Right ventricle myocardium inferior (tissue), 1 donor: ENCODE data around the gene CPPED1. TPM values are rescaled to one million over a fixed set of nuclear protein-coding genes. Genes with fewer than 3 reads are reported as not detected.
"Not testable (repeated sequence)": the region's sequence is repeated elsewhere in the genome, so short reads cannot be mapped to it uniquely, and the experiment has no call there.

Experiments used
- ATAC-seq: fragments of 200-7000 bp; cut with Tn5 transposase; one replicate; pipeline ENCODE4 v1.9.1; 2020; ENCODE audit warnings: mild to moderate bottlenecking, moderate library complexity
- DNase-seq: peaks from one replicate; pipeline ENCODE4 v3.0.0; 2021; ENCODE audit errors: missing footprints
- intact Hi-C: fragments of 100-400 bp; cut with DNase I; formaldehyde crosslinking; loops from one replicate; pipeline ENCODE4 v1.11.0; 2022
- total RNA-seq: library from RNA; stranded (reverse); fragmentation: NEBNext Ultra II Directional; extraction: Animal tissue kit (Norgen Biotek cat#: 25700); gene quantifications from one replicate; pipeline ENCODE4 v1.2.1, GENCODE V29; 2021
- donor health status: DM: no; HTN: yes; CAD: no; lungs with severe emphysema.

CPPED1 gene
- total RNA-seq, 1 donor from 2014 or later = 14.3 TPM

DNA sequence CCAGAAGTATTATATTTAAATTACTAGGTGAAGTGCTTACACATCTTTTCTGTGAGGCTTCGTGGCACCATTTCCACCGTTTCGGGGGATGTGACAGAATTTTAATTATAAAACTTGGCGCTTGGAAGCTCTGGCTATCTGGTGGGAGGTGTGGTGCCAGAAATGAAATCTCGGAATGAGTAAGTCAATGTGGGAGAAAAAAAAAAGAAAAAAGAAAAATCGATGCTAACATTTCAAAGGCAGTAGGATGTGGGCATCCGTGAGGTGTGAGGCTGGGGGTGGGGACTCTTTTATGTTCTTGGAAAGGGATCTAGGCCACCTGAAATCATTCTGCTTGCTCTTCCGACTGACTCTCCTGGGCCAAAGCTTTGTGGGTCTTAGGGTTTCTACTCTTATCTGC, 21.9 kb downstream of the CPPED1 start:
- no peak for ATAC-seq
- intact Hi-C loops = no loop called here
- DNase-seq = no peak

DNA sequence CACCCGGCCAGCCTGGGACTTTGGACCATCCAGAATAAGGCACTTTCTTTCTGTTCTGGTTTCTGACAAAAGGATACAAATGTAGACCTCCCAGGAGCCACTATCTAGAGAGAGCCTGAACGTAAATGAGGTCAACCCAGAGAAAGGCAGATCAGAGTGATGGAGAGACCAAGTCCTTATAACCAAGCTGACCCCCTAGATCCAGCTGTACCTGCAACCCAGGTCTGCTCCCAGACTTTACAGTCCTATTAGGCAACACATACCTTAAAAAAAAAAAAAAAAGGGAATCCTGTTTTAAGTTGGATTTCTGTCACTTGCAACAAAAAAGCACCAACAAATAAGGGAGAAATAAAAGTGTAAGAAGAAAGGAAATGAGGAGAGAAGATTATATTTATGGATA, 23.2 kb downstream of the CPPED1 start:
- DNase-seq (no peak), ATAC-seq (no peak)
- intact Hi-C loops = no loop called here

DNA sequence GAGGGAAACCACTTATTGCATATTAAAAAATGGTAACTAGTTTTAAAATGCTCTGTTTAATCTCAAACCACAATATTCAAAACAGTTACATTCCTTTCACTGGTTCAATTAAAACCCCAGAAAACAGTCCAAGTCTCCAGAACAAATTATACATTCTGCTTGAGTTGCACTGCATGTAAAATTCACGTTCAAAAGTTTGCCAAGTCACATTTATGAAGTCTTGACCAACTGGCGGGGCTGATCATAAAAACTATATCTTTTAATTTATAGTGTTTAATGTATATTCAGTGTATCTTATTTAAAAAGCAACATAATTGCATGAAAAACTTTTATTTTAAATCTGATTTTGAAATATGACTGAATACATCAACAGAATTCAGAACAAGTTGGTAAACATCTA, 25.0 kb downstream of the CPPED1 start:
- intact Hi-C loops = no loop called here
- no peak for DNase-seq
- ATAC-seq = no peak

DNA sequence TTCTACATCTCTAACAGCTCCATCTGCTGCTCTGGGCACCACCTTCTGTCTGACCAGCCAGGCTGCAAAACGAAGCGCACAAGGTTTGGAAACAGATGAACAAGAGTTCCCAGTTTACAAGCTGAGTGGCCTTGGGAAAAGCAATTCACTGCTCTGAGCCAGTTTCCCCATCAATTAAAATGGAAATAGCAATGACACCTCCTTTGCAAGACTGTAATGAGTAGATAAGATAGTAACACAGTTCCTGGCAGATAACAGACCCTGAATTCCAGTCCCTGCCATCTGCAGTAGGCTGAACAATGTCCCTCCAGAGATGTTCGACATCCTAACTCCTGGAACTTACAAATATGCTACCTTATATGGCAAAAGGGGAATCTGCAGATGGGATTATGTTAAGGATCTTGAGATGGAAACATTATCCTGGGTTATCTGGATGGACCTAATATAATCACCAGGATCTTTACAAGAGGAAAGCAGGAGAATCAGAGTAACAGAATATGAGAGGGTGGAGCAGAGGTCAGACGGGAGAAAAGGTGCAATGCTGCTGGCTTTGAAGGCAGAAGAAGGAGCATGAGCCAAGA, 27.9 kb downstream of the CPPED1 start:
- intact Hi-C loops = no loop called here
- DNase-seq (no peak), ATAC-seq (no peak)

DNA sequence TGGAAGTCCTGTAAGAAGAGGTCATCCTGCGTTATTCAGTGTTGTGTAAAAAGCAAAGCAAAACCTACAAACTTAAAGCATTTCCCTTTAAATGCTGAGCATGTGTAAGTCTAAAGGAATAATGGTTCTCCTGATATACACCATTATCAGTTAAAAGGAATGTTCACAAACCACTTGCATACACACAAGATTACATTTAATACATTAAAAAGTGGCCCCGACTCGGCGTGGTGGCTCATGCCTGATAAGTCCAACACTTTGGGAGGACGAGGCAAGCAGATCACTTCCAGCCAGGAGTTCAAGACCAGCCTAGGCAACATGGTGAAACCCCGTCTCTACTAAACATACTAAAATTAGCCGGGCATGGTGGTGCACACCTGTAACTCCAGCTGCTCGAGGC, 30.5 kb downstream of the CPPED1 start:
- DNase-seq = no peak
- intact Hi-C loops = no loop called here
- ATAC-seq = no peak

DNA sequence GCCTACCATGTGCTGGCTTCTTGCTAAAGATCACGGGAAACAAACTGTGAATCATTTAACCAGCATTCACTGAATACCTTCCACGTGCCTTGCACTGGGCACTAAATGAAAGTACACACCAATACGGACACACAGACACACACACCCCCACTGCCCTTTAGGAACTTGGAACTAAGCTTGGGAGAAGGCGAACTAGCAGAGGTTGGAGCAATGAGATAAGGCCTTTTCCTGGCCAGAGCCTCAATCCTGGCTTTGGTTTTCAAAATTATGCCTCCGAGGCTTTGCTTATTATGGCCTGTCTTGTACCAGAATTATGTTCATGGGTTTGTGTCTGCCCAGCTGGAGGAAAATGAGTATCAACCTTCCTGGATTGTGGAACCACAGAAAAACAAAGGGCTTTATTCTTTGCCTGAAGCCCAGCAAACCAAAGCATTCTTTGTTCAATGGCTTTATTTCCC, 32.3 kb downstream of the CPPED1 start:
- intact Hi-C loops = no loop called here
- DNase-seq (no peak), ATAC-seq (peak; percentile 57)

DNA sequence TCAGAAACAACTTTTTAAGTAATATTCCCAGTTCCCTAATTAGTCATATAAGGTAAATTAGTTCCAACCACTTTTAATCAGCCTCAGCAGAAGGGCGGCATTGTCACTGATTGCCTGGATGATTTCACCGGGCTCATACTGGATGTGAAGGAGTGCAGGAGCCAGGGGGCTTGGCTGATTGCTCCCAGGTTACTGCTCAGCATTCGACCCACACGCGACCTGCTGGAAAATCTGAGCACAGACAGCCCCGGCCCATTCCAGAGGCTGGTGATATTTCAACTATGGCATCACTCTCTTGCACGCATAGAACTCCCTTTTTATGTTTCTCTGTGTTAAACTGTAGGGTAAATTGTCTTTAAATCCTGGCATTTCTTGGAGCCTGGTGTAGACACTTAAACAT, 34.2 kb downstream of the CPPED1 start:
- no peak for ATAC-seq
- intact Hi-C loops = no loop called here
- DNase-seq = no peak

DNA sequence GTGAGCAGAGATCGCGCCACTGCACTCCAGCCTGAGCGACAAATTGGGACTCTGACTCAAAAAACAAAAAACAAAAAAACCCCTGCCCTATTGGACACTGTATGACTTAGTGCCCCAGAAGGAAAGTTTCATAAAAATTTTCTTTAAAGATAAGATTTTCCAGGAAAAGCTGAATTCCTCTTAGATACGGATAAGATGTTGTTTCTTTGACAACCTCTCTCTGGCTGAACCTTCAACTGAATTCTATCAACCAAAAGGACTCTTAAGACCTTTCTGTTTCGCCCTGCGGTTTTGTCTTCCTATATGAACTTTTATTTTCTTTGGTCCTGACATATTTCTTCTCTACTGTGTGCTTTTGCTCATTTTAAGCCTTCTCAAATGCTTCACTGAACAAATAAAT, 35.8 kb downstream of the CPPED1 start:
- DNase-seq (no peak), ATAC-seq (no peak)
- intact Hi-C loops = no loop called here

DNA sequence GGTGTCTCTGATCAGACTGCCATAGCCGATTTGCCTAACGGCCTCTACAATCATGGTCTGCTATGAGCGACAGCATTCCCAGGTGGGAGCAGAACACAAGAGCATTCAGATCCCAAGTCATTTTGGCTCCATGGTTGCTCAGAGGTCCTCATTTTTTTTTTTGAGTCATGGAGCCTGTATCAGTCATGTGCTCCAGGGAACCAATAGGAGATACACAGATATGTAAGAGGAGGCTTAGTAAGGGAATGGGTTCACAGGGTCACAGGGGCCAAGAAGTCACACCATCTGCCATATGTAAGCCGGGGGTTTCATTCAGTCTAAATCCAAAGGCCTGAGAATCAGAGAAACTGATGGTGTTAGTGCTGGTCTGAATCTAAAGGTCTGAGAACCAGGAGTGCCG, 36.8 kb downstream of the CPPED1 start:
- intact Hi-C loops = no loop called here
- no peak for ATAC-seq
- DNase-seq = no peak

DNA sequence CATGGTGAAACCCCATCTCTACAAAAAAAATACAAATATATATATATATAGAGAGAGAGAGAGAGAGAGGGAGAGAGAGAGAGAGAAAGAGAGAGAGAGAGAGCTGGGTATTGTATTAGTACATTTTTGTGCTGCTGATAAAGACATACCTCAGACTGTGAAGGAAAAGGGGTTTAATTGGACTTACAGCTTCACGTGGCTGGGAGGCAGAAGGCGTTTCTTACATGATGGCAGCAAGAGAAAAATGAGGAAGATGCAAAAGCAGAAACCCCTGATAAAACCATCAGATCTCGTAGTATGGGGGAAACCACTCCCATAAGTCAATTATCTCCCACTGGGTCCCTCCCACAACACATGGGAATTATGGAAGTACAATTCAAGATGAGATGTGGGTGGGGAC, 37.5 kb downstream of the CPPED1 start:
- DNase-seq, ATAC-seq, intact Hi-C loops: not testable (repeated sequence)

DNA sequence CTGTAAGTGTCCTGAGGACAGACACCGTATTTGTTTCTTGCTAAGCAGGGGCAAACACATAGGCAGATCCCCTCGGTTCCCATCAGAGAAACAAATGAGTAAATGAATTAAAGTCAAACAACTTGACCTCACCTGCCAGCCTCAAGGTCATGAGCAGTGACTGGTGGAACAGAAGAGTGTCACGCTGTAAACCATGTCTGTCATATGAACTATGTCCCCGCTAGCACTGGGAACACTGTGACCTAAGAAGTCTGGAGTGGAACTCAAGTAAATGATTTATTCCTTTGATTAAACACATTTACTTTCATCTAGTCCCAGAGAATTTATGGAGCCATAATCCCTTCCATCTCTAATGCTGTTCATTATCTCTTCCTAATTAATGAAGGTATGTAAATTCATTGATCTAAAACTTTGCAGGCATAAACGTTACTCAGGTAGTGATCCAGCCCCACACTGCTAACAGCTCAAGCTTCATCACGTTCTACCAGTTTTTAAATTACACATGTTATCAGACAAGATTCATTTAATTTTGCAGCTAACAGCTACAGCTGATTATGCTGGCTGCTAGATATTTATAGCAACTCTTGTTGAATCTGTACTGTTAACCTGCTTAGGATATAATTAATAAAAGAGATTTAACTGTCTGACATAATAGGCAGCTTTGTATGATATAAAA, 38.7 kb downstream of the CPPED1 start:
- ATAC-seq (no peak), DNase-seq (no peak)
- intact Hi-C loops = no loop called here

DNA sequence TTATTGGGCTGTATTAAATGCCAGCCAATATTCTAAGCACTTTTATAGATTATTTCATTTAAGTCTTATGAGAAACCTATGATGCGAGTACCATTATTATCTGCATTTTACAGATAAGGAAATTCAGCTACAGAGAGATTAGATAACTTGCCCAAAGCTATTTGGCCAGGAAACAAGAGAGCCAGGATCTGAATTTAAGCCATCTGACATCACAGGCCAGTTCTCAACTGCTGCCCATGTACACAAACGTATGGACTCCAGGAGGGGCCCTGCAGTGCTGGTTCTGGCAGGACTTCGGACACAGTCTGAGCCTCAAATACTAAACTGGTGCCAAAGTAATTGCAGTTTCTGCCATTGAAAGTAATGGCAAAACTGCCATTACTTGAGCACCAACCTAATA, 40.2 kb downstream of the CPPED1 start:
- DNase-seq = no peak
- intact Hi-C loops = no loop called here
- no peak for ATAC-seq

DNA sequence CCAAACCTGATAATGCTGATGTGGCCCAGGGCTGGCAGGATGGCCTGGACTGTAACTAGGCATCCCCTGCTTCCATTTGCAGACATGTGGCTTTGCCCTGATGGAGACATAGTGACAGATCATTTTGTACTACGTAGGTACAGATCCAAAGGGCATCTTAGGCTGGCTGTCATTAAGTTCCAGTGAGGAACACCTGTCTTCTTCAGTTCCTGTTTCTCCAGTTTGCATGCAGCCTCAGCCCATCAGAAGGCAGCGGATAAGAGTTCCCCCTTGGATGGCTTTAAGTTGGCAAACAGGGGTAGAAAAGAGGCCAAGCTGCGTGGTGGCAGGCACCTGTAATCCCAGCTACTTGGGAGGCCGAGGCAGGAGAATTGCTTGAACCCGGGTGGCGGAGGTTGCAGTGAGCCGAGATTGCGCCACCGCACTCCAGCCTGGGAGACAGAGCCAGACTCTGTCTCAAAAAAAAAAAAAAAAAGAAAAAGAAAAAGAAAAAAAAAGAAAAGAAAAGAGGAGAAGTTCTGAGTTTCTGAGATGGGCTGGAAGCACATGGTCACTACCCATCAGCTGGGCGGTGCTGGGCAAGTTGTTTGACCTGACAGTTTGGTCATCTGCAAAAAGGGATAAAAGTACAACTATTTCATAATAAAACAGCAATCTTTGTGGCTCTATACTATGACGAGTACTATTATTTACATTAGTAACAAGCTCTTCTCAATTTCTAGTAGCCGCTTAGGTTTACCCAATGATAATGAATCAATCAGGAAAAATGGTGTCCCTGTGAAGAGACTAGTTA, 42.7 kb downstream of the CPPED1 start:
- ATAC-seq (no peak), DNase-seq (no peak)
- intact Hi-C loops = no loop called here

DNA sequence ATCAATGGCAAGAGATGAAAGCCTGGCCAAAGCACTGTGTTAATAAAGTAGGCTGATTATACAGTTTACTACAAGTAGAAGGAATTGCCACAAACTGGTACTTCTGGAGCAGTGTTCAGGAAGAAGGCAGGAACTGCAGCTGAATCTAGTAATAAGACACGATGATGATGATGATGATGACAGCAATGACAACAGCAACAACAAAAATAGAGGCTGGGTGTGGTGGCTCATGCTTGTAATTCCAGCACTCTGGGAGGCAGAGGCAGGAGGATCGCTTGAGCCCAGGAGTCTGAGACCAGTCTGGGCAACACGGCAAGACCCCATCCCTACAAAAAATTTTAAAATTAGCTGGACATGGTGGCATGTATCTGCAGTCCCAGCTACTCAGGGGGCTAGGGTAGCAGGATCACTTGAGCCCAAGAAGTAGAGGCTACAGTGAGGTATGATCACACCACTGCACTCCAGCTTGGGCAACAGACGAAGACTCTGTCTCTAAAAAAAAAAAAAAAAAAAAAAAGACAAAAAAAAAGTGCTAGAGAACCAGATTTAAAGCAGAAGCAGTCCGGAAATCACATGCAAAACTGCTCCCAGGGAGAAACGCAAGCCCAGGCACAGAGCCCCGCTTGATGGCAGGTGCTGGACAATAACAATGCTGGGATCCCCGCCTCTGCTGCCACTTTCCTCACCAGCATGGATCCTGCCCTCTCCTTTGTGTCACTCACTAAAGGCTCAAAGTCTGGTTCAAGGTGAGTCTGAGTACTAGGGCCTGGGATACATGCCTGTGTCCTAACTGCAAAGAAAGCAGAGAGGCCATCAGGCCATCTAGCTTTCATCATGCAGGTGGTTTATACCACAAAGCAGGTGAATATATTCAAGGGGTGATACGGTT, 44.8 kb downstream of the CPPED1 start:
- ATAC-seq = no peak
- intact Hi-C loops = no loop called here

DNA sequence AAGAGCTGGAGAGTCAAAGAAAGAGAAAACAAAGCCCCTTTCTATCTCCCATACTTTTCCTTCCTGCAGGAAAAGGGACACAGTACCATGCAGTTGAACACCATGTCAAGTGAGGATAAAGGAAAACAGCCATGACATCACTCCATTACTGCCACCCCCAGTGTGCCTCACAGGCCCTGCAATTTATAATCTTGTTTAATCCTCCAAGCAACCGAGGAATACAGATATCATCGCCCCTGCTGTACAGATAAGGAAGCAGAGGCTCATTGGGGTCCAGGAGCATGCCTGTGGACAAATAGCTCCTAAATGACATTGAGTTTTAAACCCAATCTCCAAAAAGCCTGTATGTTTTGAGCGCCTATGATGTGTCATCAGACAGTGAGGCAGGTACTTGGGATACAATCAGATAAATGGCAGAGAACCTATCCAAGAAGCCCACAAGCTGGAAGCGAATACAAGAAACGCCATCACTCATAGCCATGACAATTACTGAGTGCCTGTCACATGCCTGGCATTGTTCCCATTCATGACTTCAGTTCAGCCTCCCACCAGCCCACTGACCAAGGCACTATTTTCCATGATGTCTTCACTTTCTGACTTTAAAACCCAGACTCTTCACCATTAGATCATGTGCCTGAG, 45.5 kb downstream of the CPPED1 start:
- intact Hi-C loops = no loop called here

More for the DNA sequence above, 44.8 kb downstream of the CPPED1 start:
- DNase-seq = no peak

DNA sequence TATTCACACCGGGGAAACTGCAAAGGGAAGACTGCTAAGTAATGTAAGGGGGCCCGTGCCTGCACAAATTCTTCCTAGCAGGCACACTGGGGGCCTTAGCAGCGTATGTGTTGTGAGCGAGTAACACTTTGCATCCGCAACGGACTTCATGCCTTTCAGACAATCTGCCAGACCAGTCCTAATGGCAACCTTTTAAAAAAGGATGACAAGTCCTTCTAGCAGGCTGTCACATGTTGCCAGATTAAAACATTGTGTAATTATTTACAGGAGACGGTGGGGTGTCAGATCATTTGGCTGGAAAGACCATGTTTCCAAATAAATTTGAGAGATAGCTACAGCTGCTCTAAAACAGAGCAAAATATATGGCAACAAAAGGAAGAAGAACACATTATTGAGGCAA, 46.1 kb downstream of the CPPED1 start:
- intact Hi-C loops = no loop called here
- peak; percentile 23 for ATAC-seq
- no peak for DNase-seq

More for the DNA sequence above, 45.5 kb downstream of the CPPED1 start:
- ATAC-seq (peak; percentile 31), DNase-seq (no peak)

DNA sequence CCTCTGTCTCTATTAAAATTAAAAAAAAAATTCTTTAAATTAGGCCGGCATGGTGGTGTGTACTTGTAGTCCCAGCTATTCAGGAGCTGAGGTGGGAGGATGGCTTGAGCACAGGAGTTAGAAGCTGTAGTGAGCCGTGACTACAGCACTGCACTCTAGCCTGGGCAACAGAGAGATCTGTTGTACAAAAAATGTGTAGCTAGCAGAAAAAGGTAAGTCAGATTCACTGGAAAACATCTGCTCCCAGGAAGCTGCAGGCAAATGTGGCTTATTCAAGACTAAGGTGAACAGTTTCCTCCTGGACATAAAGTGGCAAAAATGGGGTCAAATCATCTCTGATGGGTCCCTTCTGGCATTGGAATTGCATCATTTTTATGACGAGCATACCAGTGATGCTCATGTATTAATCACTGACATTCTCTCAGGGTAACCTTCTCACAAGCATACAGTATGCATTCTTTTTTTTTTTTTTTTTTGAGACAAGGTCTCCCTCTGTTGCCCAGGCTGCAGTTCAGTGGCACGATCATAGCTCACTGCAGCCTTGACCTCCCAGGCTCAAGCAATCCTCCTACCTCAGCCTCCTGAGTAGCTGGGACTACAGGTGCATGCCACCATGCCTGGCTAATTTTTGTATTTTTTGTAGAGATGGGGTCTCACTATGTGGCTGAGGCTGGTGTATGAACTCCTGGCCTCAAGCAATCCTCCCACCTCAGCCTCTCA, 48.7 kb downstream of the CPPED1 start:
- DNase-seq (no peak), ATAC-seq (no peak)
- intact Hi-C loops = no loop called here
